ENCODE results near the gene CAMTA1.

The CAMTA1 gene

GRCh38 chr1:7733276-7733675 is 948.0 kb downstream of the CAMTA1 start:
- DNase-seq = no peak

DNA sequence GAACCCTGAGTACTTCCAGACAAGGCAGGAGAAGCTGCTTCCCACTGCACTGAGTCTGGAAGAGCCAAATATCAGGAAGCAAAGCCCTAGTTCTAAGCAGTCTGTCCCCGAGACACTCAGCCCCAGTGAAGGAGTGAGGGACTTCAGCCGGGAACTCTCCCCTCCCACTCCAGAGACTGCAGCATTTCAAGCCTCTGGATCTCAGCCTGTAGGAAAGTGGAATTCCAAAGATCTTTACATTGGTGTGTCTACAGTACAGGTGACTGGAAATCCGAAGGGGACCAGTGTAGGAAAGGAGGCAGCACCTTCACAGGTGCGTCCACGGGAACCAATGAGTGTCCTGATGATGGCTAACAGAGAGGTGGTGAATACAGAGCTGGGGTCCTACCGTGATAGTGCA is 952.8 kb downstream of the CAMTA1 start:
- no peak for DNase-seq

DNA sequence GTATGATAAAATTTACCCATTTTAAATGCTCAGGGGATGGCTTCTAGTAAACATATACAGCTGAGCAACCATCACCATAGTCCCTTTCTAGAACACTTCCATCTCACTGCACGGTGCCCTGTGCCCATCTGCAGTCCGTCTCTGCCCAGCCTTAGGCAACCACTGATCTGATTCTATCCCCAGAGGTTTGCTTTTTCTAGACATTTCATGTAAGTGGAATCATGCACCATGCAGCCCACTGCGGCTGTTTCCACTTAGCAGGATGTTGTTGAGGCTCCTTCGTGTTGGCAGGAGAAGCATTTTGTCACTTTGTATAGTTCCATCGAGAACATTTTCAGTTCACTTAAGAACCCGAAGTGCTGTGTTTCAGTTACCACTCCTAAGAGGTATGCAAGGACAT is 958.1 kb downstream of the CAMTA1 start:
- no peak for DNase-seq

- DNase-seq = no peak
Observed at GRCh38 chr1:7744882-7745281, 959.6 kb downstream of the CAMTA1 start.

GRCh38 chr1:7745783-7746182 is 960.5 kb downstream of the CAMTA1 start:
- no peak for DNase-seq

GRCh38 chr1:7747605-7748004 is 962.4 kb downstream of the CAMTA1 start:
- DNase-seq = no peak

GRCh38 chr1:7749126-7749525 is 963.9 kb downstream of the CAMTA1 start:
- DNase-seq = no peak

- DNase-seq = no peak
Observed at GRCh38 chr1:7751174-7751573, 965.9 kb downstream of the CAMTA1 start.

DNA sequence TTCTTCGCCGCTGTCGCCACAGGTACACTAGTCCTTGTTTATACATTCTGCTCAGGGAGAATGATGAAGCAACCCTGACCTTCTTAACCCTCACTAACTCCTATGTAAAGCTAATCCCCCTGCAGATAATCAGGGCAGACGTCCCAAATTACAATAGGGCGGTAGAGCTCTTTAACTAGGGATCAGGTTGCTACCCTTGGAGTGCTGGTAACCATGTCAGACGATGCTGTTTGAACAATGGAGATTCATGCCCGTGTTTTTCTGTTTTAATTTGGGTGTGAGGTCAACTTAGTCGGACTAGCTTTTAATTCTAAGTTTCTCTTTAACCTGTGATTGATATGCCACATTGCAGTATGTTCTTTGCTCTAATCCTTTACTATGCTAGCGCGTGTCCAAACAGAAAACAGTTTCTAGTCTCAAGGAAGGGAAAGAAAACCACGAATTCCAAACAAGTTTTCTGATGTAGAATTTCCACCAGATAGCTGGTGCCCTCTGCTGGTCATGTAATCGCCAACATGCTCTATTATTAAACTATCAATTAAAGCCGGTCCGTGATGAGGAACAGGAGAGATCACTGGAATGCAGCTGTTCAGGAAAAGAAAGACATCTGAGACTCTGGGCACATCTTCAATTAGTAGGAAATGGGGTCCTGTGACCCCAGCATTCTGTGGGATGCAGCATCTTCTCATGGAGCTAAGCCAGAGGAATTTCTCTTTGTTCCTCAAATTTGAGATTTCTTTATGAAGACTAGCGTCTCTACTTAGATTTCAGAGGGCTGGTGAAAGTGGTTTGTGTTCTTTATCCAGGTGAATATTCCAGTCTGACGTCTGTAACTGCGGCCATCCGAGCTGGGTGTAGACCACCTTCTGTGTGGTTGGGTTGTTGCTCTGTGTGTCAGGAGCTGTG is 967.5 kb downstream of the CAMTA1 start:
- peak; percentile 41 to 72 for DNase-seq

DNA sequence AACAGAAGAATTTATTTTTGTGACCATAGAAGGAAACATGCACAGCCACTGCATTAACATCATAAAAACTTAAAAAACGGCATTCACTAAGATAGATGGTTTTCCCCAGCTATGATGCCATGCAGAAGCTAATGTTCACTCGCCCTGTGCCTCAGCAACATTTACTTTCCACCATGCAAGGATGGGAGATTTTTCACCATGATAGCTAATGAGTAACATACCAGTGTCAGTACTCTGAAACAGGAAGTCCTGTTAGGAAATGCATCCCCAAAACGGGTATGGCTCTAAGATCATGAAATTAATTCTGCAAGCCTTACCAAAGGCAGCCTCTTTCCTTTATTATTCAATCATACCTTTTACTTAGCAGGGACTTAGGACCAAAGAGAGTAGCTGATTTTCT is 968.4 kb downstream of the CAMTA1 start:
- DNase-seq = no peak

DNA sequence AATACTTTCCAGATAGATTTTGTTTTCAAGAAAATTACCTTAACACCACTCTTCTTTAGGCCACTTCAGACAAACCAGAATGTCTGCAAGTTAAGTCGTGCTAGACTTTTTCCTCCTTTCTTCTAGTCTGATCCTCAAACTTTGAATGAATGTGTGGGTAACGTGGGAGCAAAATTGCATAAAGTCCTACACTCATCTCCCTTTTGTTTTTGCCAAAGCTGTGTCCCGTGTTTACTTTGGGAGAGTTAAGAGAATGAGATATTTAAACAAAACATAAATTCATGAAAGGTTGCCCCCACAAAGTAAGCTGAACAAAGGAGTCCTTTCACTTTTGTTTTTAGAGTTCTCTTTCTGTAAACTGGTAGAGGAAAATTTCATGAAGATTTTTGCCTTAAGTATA is 969.0 kb downstream of the CAMTA1 start:
- no peak for DNase-seq

GRCh38 chr1:7755448-7755847 is 970.2 kb downstream of the CAMTA1 start:
- DNase-seq = peak in 1 of 2 experiments; percentile 17

- no peak for DNase-seq
Observed at GRCh38 chr1:7760245-7760644, 975.0 kb downstream of the CAMTA1 start.

DNA sequence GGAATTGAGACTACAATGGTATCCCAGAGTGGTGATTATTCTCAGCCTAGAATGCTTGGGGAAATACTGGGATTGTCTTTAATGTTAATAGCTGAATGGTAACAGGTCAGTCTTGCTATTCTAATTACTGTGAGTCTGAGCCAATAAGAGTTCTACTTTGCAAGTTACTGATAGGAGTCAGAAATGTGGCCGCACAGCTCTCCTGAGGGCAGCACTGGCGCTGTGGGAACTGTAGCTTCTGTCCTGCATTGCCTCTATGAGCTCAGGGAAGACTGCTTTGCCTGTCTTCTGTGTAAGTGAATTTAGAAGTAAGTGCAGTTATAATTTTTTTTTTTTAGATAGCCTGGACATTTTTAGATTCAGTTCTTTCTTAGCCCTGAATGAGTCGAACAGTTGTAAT is 975.8 kb downstream of the CAMTA1 start:
- DNase-seq = no peak

DNA sequence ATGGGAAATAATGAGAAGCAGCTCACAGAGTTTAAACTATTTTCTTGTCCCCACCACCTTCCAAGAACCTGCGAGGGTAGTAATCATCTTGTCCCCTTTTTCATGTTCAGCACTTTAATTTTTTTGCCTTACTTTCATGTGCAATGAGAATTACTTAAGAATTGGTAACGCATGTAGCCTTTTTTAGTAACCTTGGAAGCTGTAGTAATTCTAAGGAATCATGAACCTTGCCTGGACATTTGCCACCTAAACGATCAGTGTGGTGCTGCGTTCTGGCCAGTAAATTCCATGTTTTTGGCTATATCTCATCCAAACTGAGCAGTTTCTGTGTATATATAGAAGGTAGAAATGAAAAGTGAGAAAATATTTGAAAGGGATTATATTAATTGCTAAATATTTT is 981.9 kb downstream of the CAMTA1 start:
- no peak for DNase-seq

- no peak for DNase-seq
Observed at GRCh38 chr1:7768583-7768982, 983.3 kb downstream of the CAMTA1 start.

GRCh38 chr1:7769673-7770412 is 984.6 kb downstream of the CAMTA1 start:
- DNase-seq = no peak

GRCh38 chr1:7770669-7770996 is 985.4 kb downstream of the CAMTA1 start:
- DNase-seq = no peak

DNA sequence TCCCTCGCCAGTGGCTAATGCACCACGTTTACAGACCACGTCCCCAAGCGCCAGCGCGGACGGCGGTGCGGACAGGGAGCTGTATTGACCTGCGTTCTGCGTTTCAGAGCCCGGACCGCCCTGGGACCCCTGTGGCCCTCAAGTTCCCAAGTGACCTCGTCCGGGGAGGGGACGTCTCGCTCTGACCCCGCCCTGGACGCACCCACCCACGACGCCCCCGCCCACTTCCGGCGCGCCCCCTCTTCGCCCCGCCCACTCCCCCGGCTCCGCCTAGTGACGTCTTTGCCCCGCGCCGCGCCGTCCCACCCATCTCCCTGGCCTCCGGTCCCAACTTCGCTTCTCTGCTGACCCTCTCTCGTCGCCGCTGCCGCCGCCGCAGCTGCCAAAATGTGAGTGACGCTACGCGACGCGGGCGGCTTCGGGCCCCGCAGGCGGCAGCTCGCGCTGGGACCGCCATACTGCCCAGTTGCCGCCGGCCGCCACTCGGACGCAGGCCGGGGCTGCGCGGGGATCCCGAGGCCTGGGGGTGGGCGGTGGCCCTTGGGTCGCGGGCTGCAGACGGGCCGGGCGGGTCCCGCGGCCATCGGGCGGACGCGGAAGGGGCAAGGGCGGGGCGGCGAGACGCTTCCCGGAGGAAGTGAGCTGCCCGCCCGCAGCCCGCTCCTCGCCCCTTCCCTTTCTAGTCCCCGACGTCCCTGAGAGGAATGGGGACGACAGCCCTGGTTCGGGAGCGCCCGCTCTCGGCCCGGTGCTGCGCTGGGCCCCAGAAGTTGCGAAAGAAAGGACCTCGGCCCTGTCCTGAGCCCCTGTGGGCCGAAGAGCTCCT is 986.0 kb downstream of the CAMTA1 start, which contains the start of gene VAMP3:
Gene VAMP3 (plus strand): TSS at position 300 of the 826 bp plus-strand sequence. CDS start 88 bp downstream, at position 388.
- peak; percentile 19 to 82 for DNase-seq

DNA sequence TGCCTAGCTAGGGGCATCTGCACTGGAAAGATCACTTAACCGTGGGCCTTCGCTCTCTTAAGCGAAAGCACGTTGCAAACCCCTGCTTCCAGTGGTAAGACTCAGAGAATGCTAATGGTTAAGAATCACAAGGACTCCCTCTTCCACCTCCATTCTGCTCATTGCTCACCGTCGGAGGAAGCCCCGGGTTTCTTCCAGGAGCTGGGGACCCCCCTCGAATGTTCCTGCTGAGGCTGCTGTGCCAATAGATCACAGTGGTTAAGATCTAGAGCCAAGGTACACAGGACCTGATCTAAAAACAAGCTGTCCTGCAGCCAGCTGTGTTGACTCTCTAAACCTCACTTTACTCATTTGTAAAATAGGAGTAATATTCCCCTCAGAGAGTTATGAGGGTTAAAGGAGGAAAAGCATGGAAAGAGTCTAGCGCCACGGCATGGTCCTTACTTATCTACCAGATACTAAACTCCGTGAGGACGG is 986.6 kb downstream of the CAMTA1 start:
- no peak for DNase-seq

DNA sequence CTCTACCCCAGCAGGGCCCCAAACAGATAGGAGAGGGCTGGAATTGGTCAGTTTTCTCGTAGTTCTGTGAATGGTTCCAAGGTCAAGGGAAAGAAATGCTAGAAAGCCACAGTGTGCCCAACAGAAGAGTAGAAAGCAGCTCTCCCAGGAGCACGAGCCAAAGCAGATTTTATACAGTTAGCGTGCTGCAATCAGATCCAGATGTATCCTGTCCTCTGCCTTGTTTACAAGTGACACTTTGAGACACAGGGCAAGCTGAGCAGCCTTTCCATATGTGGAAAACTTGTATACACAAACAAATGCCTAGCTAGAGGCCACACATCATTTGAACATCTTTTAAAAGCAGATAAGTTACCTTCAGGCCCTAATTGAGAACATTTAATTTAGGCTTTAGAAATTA is 992.3 kb downstream of the CAMTA1 start:
- DNase-seq = no peak

- no peak for DNase-seq
Observed at GRCh38 chr1:7778133-7778628, 992.9 kb downstream of the CAMTA1 start.

DNA sequence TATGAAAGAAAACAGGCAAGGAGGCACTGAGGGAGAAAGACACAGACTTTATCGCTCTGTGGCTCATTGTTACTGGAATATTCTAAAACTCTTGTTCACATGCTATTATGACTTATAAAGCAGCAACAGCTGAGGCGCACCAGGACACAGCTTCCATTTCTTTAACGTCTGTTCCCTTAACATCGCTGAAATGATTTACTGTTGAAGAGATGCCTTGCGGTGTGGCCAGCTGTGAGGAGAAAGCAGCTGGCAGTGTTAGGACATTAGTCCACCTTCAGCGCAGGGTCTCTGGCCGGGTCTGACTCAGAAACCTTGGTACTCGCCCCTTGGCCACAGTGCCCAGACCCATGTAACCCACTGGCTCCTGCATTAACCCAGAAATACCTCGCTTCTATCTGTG is 995.7 kb downstream of the CAMTA1 start:
- no peak for DNase-seq
